ENCODE data around the gene FAM13A. TPM values are rescaled to one million over a fixed set of nuclear protein-coding genes. Genes with fewer than 3 reads are reported as not detected.

Gene FAM13A
- total and polyA plus RNA-seq, 2 of the 8 experiments (the other 6 are each of a cell fraction or from before 2014, with no cell fraction given): 7.1 to 16.5 TPM

- Histone ChIP-seq H3K4me3 (ENCODE audit: extremely low read depth in 1 of 4, insufficient read depth in 2 of 4, low read depth in 3 of 4, low read length in 4 of 4) (no peak overlapping the region), H2BK5ac (ENCODE audit: low read depth, low read length) (no peak overlapping the region), H2BK20ac (ENCODE audit: low read length) (no peak overlapping the region), H2AFZ (ENCODE audit: low read length) (no peak overlapping the region), H2BK120ac (replicated peaks; ENCODE audit: low read depth, low read length) (no peak overlapping the region), H4K5ac (ENCODE audit: insufficient read length, low read depth, low read length) (no peak overlapping the region), H4K20me1 (replicated peaks in 1 of 2; ENCODE audit: control insufficient read depth in 1 of 2, insufficient read depth in 2 of 2, low read length in 2 of 2) (no peaks in the 10 kb centered on the region), H3K27ac (ENCODE audit: low read depth, low read length) (no peak overlapping the region), H3K36me3 (ENCODE audit: control insufficient read depth in 2 of 4, insufficient read depth in 4 of 4, low read length in 3 of 4) (no peaks in the 10 kb centered on the region), H2AK5ac (ENCODE audit: low read depth, low read length) (no peak overlapping the region), H3K4ac (replicated peaks; ENCODE audit: insufficient read length, low read depth, low read length) (no peak overlapping the region), H3K79me2 (ENCODE audit: control insufficient read depth in 1 of 2, insufficient read depth in 2 of 2, low read length in 2 of 2) (no peaks in the 10 kb centered on the region), H4K8ac (ENCODE audit: extremely low read depth, insufficient read depth, low read length) (no peak overlapping the region), H2BK15ac (ENCODE audit: low read length) (no peak overlapping the region), H3K27me3 (replicated peaks in 1 of 4; ENCODE audit: control insufficient read depth in 3 of 4, extremely low read depth in 1 of 4, insufficient read depth in 3 of 4, low read length in 3 of 4) (no peaks in the 10 kb centered on the region), H3K9me3 (ENCODE audit: insufficient read depth in 2 of 2, low read depth in 1 of 2, low read length in 1 of 2) (no peaks in the 10 kb centered on the region), H3K4me1 (replicated peaks in 1 of 4; ENCODE audit: control insufficient read depth in 3 of 4, insufficient read depth in 4 of 4, low read length in 3 of 4) (no peaks in the 10 kb centered on the region), H3K23ac (ENCODE audit: insufficient read length) (no peak overlapping the region), H3K23me2 (ENCODE audit: low read depth, low read length) (no peaks in the 10 kb centered on the region), H4K91ac (replicated peaks; ENCODE audit: insufficient read length, low read length) (no peak overlapping the region), H3K79me1 (ENCODE audit: low read depth, low read length) (no peaks in the 10 kb centered on the region), H3K9ac (replicated peaks in 1 of 4; ENCODE audit: extremely low read depth in 1 of 4, low read depth in 3 of 4, low read length in 3 of 4) (no peak overlapping the region), H3K18ac (ENCODE audit: extremely low read depth, low read length) (no peak overlapping the region), H3K56ac (replicated peaks; ENCODE audit: insufficient read length, low read depth, low read length) (no peak overlapping the region), H2BK12ac (ENCODE audit: low read depth, low read length) (no peak overlapping the region), H3K14ac (ENCODE audit: insufficient read length) (no peak overlapping the region), H3K4me2 (ENCODE audit: insufficient read depth in 1 of 2, low read depth in 2 of 2, low read length in 2 of 2) (no peak overlapping the region)
- FAIRE-seq (no peak), DNase-seq (ENCODE audit: low read depth in 1 of 2, low spot score in 2 of 2) (no peak)
- WGBS, 2 experiments (ENCODE audit: extremely low coverage in 1 of 2, insufficient coverage in 1 of 2, insufficient read length in 1 of 2, insufficient replicate concordance in 2 of 2, low coverage in 1 of 2, low lambda C conversion rate in 2 of 2, missing lambda C conversion rate in 1 of 2): 73% methylated on average over 2 of the region's 2 CpGs; no CpG with 5 or more reads in 1 of the 2 experiments
- ChIA-PET CTCF (ENCODE audit: partially characterized antibody) (no interaction called here), POLR2A (ENCODE audit: partially characterized antibody) (interaction anchor here (1.2 kb wide), 1 partner anchor 12 kb away, joined by 3 read pairs; the partner anchor contains the start of gene FAM13A)
- TF ChIP-seq CBX5 (IDR thresholded peaks at IDR 0.05; ENCODE audit: low read depth, low read length): no peak
- no peak for TF ChIP-seq EGR1 (IDR thresholded peaks at IDR 0.05; ENCODE audit: borderline replicate concordance, low read depth, low read length)
- TF ChIP-seq SAP30 (IDR thresholded peaks at IDR 0.05; ENCODE audit: insufficient read depth, insufficient replicate concordance, low read length): no peak
- TF ChIP-seq POLR2A (IDR thresholded peaks at IDR 0.05; ENCODE audit: control extremely low read depth in 1 of 2, low read depth in 2 of 2, low read length in 2 of 2): no peak
- no peak for TF ChIP-seq SIRT6 (IDR thresholded peaks at IDR 0.05; ENCODE audit: low read length)
- no peak for TF ChIP-seq RBBP5 (IDR thresholded peaks at IDR 0.05; ENCODE audit: borderline replicate concordance, low read depth, low read length)
- TF ChIP-seq TBP (IDR thresholded peaks at IDR 0.05; ENCODE audit: low read depth, low read length): no peak
- TF ChIP-seq EP300 (IDR thresholded peaks at IDR 0.05; ENCODE audit: borderline replicate concordance in 1 of 2, low read depth in 2 of 2, low read length in 2 of 2): no peak
- TF ChIP-seq SP4 (IDR thresholded peaks at IDR 0.05; ENCODE audit: low read length): no peak
- TF ChIP-seq CHD2 (IDR thresholded peaks at IDR 0.05; ENCODE audit: low read length): no peak
- no peak for TF ChIP-seq GTF2F1 (IDR thresholded peaks at IDR 0.05; ENCODE audit: borderline replicate concordance, low read depth, low read length)
- TF ChIP-seq ATF3 (IDR thresholded peaks at IDR 0.05; ENCODE audit: insufficient read depth, low read depth, low read length): no peak
- no peak for TF ChIP-seq TEAD4 (IDR thresholded peaks at IDR 0.05; ENCODE audit: low read depth, low read length)
- no peak for TF ChIP-seq JUN (IDR thresholded peaks at IDR 0.05; ENCODE audit: low read depth, low read length)
- no peak for TF ChIP-seq EZH2 (IDR thresholded peaks at IDR 0.05; ENCODE audit: low read depth, low read length, severe bottlenecking)
- no peak for TF ChIP-seq POLR2AphosphoS5 (IDR thresholded peaks at IDR 0.05; ENCODE audit: low read depth, low read length)
Observed at GRCh38 chr4:89069481-89069880, 12.5 kb upstream of the FAM13A start.

All from H1 (cell line).